ENCODE measurements around the gene ZSWIM6.
A peak's percentile ranks its signal among the peaks of the same experiment; 100 is the strongest.

ZSWIM6 gene

DNA sequence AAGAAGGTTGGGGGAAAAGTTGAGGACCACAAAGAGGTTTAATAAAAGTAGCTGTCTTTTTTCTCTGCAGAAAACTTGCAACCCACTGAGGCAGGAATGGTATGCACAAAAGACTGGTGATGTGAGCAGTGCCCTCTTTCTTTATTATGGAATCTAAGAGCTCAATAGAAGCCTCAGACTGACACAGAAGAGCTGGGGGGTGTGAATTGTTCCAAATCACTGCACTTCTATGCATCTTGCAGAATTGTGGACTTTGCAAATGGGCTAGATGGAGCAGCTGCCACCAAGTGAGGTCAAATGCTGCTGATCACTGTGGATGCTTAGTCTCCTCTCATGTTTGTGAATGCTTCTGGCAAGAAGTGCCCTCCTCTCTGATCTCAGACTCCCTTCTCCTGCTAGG is 227.1 kb downstream of the ZSWIM6 start:
- DNase-seq: no peak

GRCh38 chr5:61559722-61560121 is 227.7 kb downstream of the ZSWIM6 start:
- no peak for DNase-seq

DNA sequence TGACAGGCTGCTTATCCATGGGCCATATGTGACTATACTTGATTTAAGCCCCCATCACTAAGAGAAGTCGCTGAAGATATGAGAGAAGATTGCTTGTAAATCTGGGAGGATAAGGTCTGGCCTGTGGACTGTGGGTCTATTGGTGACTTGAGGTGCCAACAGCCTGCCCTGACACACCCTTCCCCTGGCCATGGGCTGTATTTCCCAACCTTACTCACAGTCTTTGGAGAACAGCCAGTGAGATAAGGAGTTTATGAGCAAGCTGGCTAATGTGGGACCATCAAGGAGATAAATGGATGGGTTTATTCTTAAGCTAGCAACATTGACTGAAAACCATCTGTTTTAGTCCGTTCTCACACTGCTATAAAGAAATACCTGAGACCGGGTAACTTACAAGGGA is 231.3 kb downstream of the ZSWIM6 start:
- no peak for DNase-seq

DNA sequence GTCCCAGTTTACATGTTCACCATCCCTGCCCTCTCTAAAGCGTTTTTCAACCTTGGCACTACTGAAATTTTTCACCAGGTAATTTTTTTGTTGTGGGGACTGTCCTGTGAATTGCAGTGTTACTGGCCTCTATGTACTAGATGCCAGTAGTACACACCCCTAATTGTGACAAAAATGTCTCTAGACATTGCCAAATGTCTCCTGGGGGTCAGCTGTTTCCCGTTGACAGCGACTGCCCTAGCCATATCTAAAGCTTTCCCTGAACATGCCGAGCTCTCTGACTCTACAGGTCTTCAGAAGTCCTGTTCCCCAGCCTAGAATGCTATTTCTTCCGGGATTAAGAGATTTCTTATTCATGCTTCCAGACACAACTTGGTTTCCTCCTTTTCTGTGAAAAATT is 235.3 kb downstream of the ZSWIM6 start:
- DNase-seq: no peak

DNA sequence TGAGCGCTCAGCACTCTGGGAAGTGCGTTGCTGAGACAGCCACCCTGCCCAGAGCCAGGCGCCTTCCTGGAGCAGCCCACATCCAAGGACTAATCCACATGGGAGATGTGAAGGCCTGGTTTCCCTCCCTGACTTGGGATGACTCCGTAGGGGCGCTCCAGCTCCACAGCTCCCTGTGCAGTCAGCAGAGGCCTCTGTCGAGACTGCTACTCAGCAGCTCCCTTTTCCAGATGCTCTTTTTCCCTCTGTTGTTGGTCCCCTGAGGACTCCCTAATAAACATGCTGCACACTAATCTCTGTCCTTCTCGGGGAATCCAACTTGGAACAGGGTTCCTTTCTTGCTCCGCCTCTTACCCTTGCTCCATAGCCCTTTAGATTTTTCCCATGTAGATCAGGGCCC is 237.3 kb downstream of the ZSWIM6 start:
- peak; percentile 5 for DNase-seq

GRCh38 chr5:61570767-61571166 is 238.7 kb downstream of the ZSWIM6 start:
- no peak for DNase-seq

GRCh38 chr5:61572959-61573358 is 240.9 kb downstream of the ZSWIM6 start:
- DNase-seq: no peak

DNA sequence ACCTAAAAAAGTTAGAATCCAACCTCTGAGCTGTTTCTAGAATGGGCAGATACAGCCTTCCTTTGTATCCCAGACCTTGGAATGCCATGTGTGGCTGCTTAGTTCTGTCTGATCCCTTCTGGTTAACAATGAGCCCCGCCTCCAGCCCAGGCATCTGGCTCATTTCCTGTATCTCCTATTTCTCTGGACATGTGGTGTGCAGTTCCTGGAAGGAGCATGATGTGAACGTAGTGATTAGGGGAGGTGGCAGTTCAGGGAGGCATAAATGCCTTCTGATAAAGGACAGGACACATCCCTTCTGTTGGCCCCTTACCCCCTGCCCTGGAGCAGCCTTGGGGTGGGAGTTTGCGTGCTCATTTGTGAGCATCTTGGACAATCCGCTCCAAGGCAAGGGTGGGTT is 243.0 kb downstream of the ZSWIM6 start:
- peak; percentile 52 for DNase-seq

DNA sequence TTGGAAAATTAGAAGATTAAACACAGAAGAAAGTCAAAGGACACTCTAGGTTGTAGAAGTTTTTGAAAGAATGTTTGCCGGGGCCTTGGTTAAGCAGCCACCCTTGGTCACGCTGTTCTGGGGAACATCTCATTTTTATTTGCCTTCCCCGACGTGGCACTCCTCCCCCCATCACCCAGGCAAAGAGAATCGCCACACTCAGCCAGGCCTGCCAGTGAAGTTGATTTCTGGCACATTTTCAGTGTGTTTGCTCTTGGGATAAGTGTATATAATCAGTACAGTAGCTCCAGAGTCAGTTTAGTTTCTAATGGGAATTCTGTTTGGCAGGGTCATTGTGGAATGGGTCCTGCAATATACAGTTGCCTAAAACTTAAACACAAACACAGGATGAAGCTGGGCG is 243.5 kb downstream of the ZSWIM6 start:
- DNase-seq: no peak

DNA sequence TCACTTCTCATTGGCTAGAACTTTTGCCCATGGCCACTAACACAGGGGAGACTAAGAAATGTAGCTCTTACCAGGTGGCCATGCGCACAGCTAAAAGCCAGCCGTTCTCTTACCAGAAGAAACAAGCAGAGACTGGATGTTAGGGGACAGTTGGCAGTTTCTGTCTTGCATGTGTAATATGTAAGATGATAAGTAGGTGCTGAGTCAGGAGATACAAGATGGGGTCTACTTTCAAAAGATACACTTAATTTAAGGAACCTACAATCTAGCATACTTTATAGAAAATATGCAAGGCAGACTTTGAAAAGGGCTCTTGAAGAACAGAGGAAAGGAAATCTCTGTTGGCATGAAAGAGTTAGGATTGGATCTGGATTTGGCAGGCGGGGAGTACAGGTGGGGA is 244.5 kb downstream of the ZSWIM6 start:
- DNase-seq: no peak

DNA sequence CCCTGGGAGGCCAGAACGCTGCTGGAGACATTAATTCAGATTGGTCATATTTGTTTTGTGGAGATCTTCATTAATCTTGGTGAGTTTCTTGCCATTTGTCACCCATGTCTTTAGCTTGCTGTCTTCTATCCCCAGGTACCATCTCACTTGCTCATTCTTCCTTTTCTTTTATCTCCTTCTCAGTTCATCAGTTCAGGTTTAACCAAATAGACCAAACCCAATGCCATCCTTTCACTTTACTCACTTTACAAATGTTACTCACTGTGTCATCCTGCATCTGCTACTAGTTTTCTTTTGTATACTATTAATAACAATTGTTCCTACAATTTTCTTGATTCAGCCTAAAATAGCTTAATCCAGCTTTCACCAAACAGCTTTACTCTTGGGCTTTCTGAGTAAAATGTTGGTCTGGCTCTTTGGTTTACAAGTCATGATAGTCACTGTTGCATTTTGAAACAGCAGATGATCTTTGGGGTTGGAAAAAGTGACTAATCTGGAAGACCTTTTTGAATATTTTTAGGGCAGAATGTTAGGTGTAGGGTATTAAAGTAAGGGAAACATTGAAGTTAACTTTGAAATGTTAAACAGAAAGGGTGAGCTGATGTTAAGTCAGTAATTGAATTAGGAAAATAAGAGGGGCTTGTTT is 246.9 kb downstream of the ZSWIM6 start:
- DNase-seq: no peak

GRCh38 chr5:61582205-61582820 is 250.3 kb downstream of the ZSWIM6 start:
- DNase-seq: no peak

GRCh38 chr5:61582887-61583286 is 250.8 kb downstream of the ZSWIM6 start:
- no peak for DNase-seq

DNA sequence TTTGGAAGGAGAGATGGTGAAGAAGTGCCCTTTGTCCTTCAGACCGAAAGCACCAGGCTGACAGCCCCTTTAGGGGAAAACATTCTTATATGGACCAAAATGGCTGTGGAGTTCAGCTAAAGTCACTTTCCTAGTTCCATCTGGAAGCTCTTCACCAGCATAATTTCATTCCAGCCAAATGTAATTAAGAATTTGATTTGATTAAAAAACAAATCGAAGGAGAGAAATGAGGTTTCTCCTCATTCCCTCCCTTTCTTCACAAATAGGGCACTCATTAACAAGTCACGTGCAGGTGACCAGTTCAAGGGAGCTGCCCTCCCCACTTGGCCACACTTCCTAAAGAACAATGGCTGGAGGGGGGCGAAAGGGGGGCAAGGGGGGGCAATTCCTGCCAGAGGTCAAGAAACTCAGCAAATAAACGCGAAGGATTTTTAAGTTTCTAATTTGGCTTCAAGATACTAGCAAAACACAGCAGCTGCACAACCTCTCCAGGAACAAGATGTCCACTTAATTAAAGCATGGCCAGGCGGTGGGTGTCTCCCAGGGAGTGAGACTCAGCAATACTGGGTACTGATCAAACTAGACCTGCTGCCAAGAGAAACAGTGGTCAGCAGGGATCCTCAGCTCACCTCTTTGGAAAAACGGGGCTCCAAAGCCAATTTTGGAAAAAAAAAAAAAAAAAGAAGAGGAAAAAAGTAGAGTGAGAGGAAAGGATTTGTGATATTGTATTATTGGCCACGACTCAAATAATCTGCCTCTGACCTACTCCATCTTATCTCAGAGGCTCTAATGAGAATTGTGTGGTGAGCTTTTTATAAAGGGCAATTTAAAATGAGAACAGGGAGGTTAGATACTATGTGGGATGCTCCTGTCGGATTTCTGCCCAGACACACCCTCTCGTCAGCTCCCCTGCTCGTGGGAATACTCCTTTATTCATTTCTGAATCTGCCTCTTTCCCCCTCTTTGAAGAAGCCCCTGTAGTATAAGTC is 254.3 kb downstream of the ZSWIM6 start:
- DNase-seq: no peak

GRCh38 chr5:61587125-61587524 is 255.1 kb downstream of the ZSWIM6 start:
- no peak for DNase-seq

DNA sequence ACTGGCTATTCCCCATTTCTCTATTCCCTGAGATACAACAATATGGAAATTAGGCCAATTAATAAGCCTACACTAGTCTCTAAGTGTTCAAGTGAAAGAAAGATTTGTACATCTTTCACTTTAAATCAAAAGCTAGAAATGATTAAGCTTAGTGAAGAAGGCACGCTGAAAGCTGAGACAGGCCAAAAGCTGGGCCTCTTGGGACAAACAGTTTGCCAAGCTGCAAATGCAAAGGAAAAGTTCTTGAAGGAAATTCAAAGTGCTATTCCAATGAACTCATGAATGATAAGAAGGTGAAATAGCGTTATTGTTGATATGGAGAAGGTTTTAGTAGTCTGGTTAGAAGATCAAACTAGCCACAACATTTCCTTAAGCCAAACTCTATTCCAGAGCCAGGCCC is 256.2 kb downstream of the ZSWIM6 start:
- no peak for DNase-seq

- DNase-seq: no peak
Observed at GRCh38 chr5:61589946-61590345, 257.9 kb downstream of the ZSWIM6 start.

DNA sequence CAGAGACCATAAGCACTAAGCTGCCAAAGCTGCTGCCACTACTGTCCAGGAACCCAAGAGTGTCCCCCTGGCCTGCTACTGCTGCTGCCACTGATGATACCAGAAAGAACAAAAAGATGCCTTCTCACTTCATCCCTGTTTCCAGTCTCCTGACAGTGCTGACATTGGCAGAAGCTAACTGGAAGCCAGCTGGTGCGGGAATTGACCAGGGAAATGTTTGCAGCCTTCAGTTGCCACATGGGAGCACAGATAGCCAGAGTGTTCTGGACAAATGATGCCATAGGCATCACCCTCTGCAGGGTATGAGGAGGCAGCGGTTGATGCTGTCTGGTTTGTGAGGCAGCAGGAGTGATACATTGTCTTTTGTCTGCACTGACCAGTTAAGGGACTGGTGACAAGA is 258.4 kb downstream of the ZSWIM6 start:
- no peak for DNase-seq

DNA sequence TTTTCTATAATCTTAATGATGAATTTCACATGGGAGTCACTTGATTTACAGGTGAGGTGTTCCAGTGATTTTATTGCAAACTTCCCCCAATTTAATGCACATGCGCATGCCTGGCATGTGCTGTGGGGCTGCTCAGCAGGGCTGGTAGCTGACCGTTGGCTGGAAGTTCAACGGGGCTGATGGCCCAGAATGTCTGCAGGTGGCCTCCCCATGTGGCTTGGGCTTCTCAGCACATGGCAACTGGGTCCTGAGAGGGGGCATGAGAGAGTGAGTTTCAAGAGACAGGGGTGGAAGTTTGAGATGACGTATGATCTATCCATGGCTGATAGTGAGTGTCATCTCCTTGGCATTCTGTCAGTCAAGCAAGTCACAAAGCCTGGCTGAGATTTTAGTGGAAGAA is 259.8 kb downstream of the ZSWIM6 start:
- no peak for DNase-seq

- DNase-seq: no peak
Observed at GRCh38 chr5:61595426-61595825, 263.4 kb downstream of the ZSWIM6 start.

All from NCI-H2171 treated with DMSO at 0.1 percent for 48 hours (cell line).